Upper lobe of left lung (tissue), 4 donors: Measurements from ENCODE around the gene YTHDF2.

Experiments
- CTCF ChIP-seq, 6 experiments: fragments of 450-650 bp in 4 of 6; fragments of 200-600 bp in 2 of 6; sonication (generic) in 2 of 6; IDR thresholded peaks; one replicate each; pipeline ENCODE4 v1.5.1; 2016 to 2019; ENCODE audit warnings: antibody characterized with exemption in 6 of 6
- POLR2A ChIP-seq, 4 donors: fragments of 450-650 bp; IDR thresholded peaks; one replicate each; pipeline ENCODE4 v1.5.1; 2016 to 2017; ENCODE audit warnings: antibody characterized with exemption in 4 of 4, mild to moderate bottlenecking in 2 of 4

GRCh38 chr1:28736450-28737306 lies at the start of gene YTHDF2:
- TF ChIP-seq CTCF (IDR thresholded peaks at IDR 0.05), result peak; percentile 91 to 97 (median 96)
- peak in 3 of 4 donors; percentile 73 to 95 (median 92) for TF ChIP-seq POLR2A (IDR thresholded peaks at IDR 0.05)
